Esophagus muscularis mucosa (tissue), 4 donors: ENCODE results near the gene PDK2. TPM values are rescaled to one million over a fixed set of nuclear protein-coding genes. Genes with fewer than 3 reads are reported as not detected.

Source experiments
- DNase-seq: peaks from one replicate; pipeline ENCODE4 v3.0.0-alpha.2; 2017; ENCODE audit errors: extremely low spot score
- H3K27ac ChIP-seq, 4 donors: fragments of 200-600 bp; sonication (generic); replicated peaks in 1 of 4; 1 replicate in 3 of 4; 2 replicates in 1 of 4; pipeline ENCODE4 v1.5.1; 2016 to 2019; ENCODE audit warnings: mild to moderate bottlenecking in 1 of 4
- H3K27me3 ChIP-seq, 4 donors: fragments of 200-600 bp; sonication (generic); one replicate each; pipeline versions ENCODE4 v1.5.1 to v1.6.0; 2016 to 2019
- H3K36me3 ChIP-seq, 4 donors: fragments of 200-600 bp; sonication (generic); one replicate each; pipeline ENCODE4 v1.5.1; 2016 to 2019
- H3K4me1 ChIP-seq, 4 donors: fragments of 200-600 bp; sonication (generic); one replicate each; pipeline ENCODE4 v1.5.1; 2016 to 2019
- H3K4me3 ChIP-seq, 4 donors: fragments of 200-600 bp; sonication (generic); 1 replicate in 2 of 4; 2 replicates in 2 of 4; pipeline ENCODE4 v1.5.1; 2016 to 2019; ENCODE audit warnings: mild to moderate bottlenecking in 4 of 4, moderate library complexity in 1 of 4
- H3K9me3 ChIP-seq, 4 donors: fragments of 200-600 bp; sonication (generic); 1 replicate in 3 of 4; 2 replicates in 1 of 4; pipeline ENCODE4 v1.5.1; 2016 to 2019
- CTCF ChIP-seq, 3 experiments: fragments of 200-600 bp in 2 of 3; fragments of 450-650 bp in 1 of 3; sonication (generic) in 2 of 3; IDR thresholded peaks; one replicate each; pipeline ENCODE4 v1.5.1; 2017 to 2019; ENCODE audit warnings: antibody characterized with exemption in 3 of 3, mild to moderate bottlenecking in 2 of 3, moderate library complexity in 1 of 3
- EP300 ChIP-seq: sonication (generic); formaldehyde crosslinking; IDR thresholded peaks from one replicate; pipeline ENCODE4 v1.6.1; 2017; ENCODE audit warnings: antibody characterized with exemption
- POLR2A ChIP-seq: fragments of 450-650 bp; IDR thresholded peaks from one replicate; pipeline ENCODE4 v1.6.1; 2017; ENCODE audit warnings: antibody characterized with exemption, moderate library complexity, mild to moderate bottlenecking, low read depth
- POLR2AphosphoS5 ChIP-seq, 2 donors: sonication (generic); formaldehyde crosslinking; IDR thresholded peaks; one replicate each; pipeline ENCODE4 v1.6.1; 2017; ENCODE audit warnings: antibody characterized with exemption in 2 of 2
- WGBS: methylation state at CpG from one replicate; pipeline ENCODE4 v1.1.5; 2018; 5-methylcytosine and 5-hydroxymethylcytosine counted together
- intact Hi-C: fragments of 100-400 bp; cut with DNase I; formaldehyde crosslinking; loops from one replicate; pipeline ENCODE4 v1.15.1; 2023
- total RNA-seq, 4 donors: library from RNA; depleted of rRNA; stranded (reverse); fragments of >200 nt; gene quantifications; one replicate each; pipeline versions ENCODE4 v1.1.0 to v1.2.1, GENCODE V29; 2016

Gene PDK2
- total RNA-seq, 4 donors from 2014 or later: 31.6 to 118 (median 61.4) TPM

- Histone ChIP-seq H3K9me3 (no peaks in the 10 kb centered on the region), H3K4me1 (peaks cover 0 to 3% (median 1%) of the 10 kb centered on the region in 4 donors), H3K36me3 (peaks cover 49 to 97% (median 91%) of the 10 kb centered on the region in 4 donors), H3K27ac (no peak overlapping the region), H3K27me3 (no peaks in the 10 kb centered on the region), H3K4me3 (no peak overlapping the region)
- TF ChIP-seq POLR2AphosphoS5 (IDR thresholded peaks at IDR 0.05) (no peak), POLR2A (no peak), EP300 (no peak), CTCF (IDR thresholded peaks at IDR 0.05) (no peak)
- intact Hi-C loops: no loop called here
- 97% methylated on average over 6 of the region's 6 CpGs for WGBS
- no peak for DNase-seq
Measured at GRCh38 chr17:50074227-50074626, 20.9 kb upstream of the PDK2 start.

- H3K27me3 ChIP-seq: no peaks in the 10 kb centered on the region
- WGBS: 93% methylated on average over 13 of the region's 16 CpGs
- H3K27ac ChIP-seq: no peak overlapping the region
- no peak overlapping the region for H3K4me3 ChIP-seq
- no peak for TF ChIP-seq EP300
- no peak for TF ChIP-seq CTCF (IDR thresholded peaks at IDR 0.05)
- no peak for TF ChIP-seq POLR2AphosphoS5 (IDR thresholded peaks at IDR 0.05)
- no peak for TF ChIP-seq POLR2A
- peaks cover 0 to 11% (median 8%) of the 10 kb centered on the region in 4 donors for H3K4me1 ChIP-seq
- H3K9me3 ChIP-seq: no peaks in the 10 kb centered on the region
- intact Hi-C loops: no loop called here
- no peak for DNase-seq
- H3K36me3 ChIP-seq: peaks cover 49 to 100% (median 92%) of the 10 kb centered on the region in 4 donors
Measured at GRCh38 chr17:50075446-50076032, 19.6 kb upstream of the PDK2 start.

DNA sequence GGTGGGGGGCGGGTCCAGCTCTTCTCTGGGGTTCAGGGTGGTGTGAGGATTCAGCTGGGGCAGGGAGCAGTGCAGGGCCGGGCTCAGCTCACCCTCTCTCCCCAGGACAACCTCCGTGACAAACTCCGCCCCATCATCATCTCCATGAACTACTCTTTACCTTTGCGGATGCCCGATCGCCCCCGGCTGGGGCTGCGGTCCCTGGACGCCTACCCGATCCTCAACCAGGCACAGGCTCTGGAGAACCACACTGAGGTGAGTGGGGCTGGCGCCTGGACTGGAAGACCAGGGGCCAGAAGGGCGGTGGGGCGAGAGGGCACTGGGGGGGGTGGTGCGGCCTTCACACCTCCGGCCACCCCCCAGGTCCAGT, 18.9 kb upstream of the PDK2 start:
- intact Hi-C loops: no loop called here
- no peaks in the 10 kb centered on the region for H3K27me3 ChIP-seq
- WGBS: 100% methylated on average over 1 of the region's 16 CpGs
- peaks cover 0 to 11% (median 8%) of the 10 kb centered on the region in 4 donors for H3K4me1 ChIP-seq
- no peak for TF ChIP-seq EP300
- TF ChIP-seq POLR2AphosphoS5 (IDR thresholded peaks at IDR 0.05): no peak
- TF ChIP-seq POLR2A: no peak
- TF ChIP-seq CTCF (IDR thresholded peaks at IDR 0.05): no peak
- no peak overlapping the region for H3K4me3 ChIP-seq
- H3K27ac ChIP-seq: no peak overlapping the region
- H3K36me3 ChIP-seq: peaks cover 54 to 100% (median 91%) of the 10 kb centered on the region in 4 donors
- no peak for DNase-seq
- no peaks in the 10 kb centered on the region for H3K9me3 ChIP-seq

GRCh38 chr17:50076591-50077235, 18.4 kb upstream of the PDK2 start:
- TF ChIP-seq CTCF (IDR thresholded peaks at IDR 0.05) (no peak), EP300 (no peak), POLR2AphosphoS5 (IDR thresholded peaks at IDR 0.05) (no peak), POLR2A (no peak)
- no peak overlapping the region for H3K27ac ChIP-seq
- no peak for DNase-seq
- intact Hi-C loops: no loop called here
- H3K4me1 ChIP-seq: peaks cover 0 to 11% (median 8%) of the 10 kb centered on the region in 4 donors
- no peaks in the 10 kb centered on the region for H3K9me3 ChIP-seq
- peaks cover 57 to 100% (median 91%) of the 10 kb centered on the region in 4 donors for H3K36me3 ChIP-seq
- WGBS: 70% methylated on average over 29 of the region's 39 CpGs
- H3K4me3 ChIP-seq: no peak overlapping the region
- H3K27me3 ChIP-seq: no peaks in the 10 kb centered on the region
